IgD-negative memory B cell (primary cell): ENCODE results near the gene SGK1. TPM values are rescaled to one million over a fixed set of nuclear protein-coding genes. Genes with fewer than 3 reads are reported as not detected.
"Not testable (repeated sequence)": the region's sequence is repeated elsewhere in the genome, so short reads cannot be mapped to it uniquely, and the experiment has no call there.

ENCODE experiments used
- H3K27ac Mint-ChIP-seq, 3 donors: one replicate each; pipeline ENCODE4 v1.8.0; 2020 to 2022; ENCODE audit warnings: mild to moderate bottlenecking in 3 of 3, mixed read lengths in 3 of 3, moderate library complexity in 1 of 3
- H3K27me3 Mint-ChIP-seq: one replicate; pipeline ENCODE4 v1.8.0; 2021; ENCODE audit warnings: mixed read lengths
- H3K36me3 Mint-ChIP-seq: one replicate; pipeline ENCODE4 v1.8.0; 2020; ENCODE audit warnings: mild to moderate bottlenecking, mixed read lengths
- H3K4me1 Mint-ChIP-seq, 3 donors: one replicate each; pipeline ENCODE4 v1.8.0; 2020 to 2022; ENCODE audit warnings: mixed read lengths in 3 of 3, mild to moderate bottlenecking in 1 of 3
- H3K4me3 Mint-ChIP-seq, 4 donors: one replicate each; pipeline ENCODE4 v1.8.0; 2020 to 2022; ENCODE audit warnings: mild to moderate bottlenecking in 4 of 4, mixed read lengths in 4 of 4, moderate library complexity in 3 of 4
- H3K9me3 Mint-ChIP-seq, 3 donors: one replicate each; pipeline ENCODE4 v1.8.0; 2020 to 2021; ENCODE audit warnings: mixed read lengths in 3 of 3, mild to moderate bottlenecking in 1 of 3
- polyA plus RNA-seq: library from polyadenylated mRNA; unstranded; fragments of 300-500 nt; fragmentation: Illumina TruSeq; gene quantifications from one replicate; pipeline ENCODE4 v1.2.3, GENCODE V29; 2021

SGK1 gene
- polyA plus RNA-seq, 1 donor from 2014 or later = 4.7 TPM

GRCh38 chr6:134217105-134217797, 100.7 kb downstream of the SGK1 start:
- Mint-ChIP-seq H3K27ac (peak overlapping the region in 1 of 3 donors; percentile 7), H3K27me3 (no peaks in the 10 kb centered on the region), H3K4me3 (peak overlapping the region in 1 of 4 donors; percentile 65), H3K9me3 (peaks cover 0 to 7% (median 0%) of the 10 kb centered on the region in 3 donors), H3K36me3 (peaks cover 4% of the 10 kb centered on the region), H3K4me1 (peaks cover 15 to 19% (median 19%) of the 10 kb centered on the region in 3 donors)

GRCh38 chr6:134216301-134217010, 101.5 kb downstream of the SGK1 start:
- peak overlapping the region in 2 of 4 donors; percentile 52 to 65 for H3K4me3 Mint-ChIP-seq
- H3K36me3 Mint-ChIP-seq = peaks cover 4% of the 10 kb centered on the region
- H3K4me1 Mint-ChIP-seq = peaks cover 15 to 21% (median 19%) of the 10 kb centered on the region in 3 donors
- peak overlapping the region; percentile 6 to 85 (median 15) for H3K27ac Mint-ChIP-seq
- H3K27me3 Mint-ChIP-seq = no peaks in the 10 kb centered on the region
- H3K9me3 Mint-ChIP-seq = peaks cover 0 to 7% (median 0%) of the 10 kb centered on the region in 3 donors

GRCh38 chr6:134213410-134213809, 104.5 kb downstream of the SGK1 start:
- not testable (repeated sequence) for H3K36me3 Mint-ChIP-seq, H3K9me3 Mint-ChIP-seq, H3K27ac Mint-ChIP-seq, H3K4me3 Mint-ChIP-seq, H3K27me3 Mint-ChIP-seq
- H3K4me1 Mint-ChIP-seq = peaks cover 20 to 28% (median 23%) of the 10 kb centered on the region in 3 donors

GRCh38 chr6:134211297-134211696, 106.6 kb downstream of the SGK1 start:
- Mint-ChIP-seq H3K9me3 (peaks cover 0 to 2% (median 0%) of the 10 kb centered on the region in 3 donors), H3K4me1 (peaks cover 11 to 14% (median 14%) of the 10 kb centered on the region in 3 donors), H3K36me3 (no peaks in the 10 kb centered on the region), H3K4me3 (peak overlapping the region in 1 of 4 donors; percentile 67), H3K27me3 (no peaks in the 10 kb centered on the region), H3K27ac (no peak overlapping the region)

- Mint-ChIP-seq H3K27ac (no peak overlapping the region), H3K4me3 (no peak overlapping the region), H3K27me3 (no peaks in the 10 kb centered on the region), H3K4me1 (peaks cover 5 to 9% (median 8%) of the 10 kb centered on the region in 3 donors), H3K36me3 (no peaks in the 10 kb centered on the region), H3K9me3 (peaks cover 3 to 10% (median 3%) of the 10 kb centered on the region in 3 donors)
These were observed 110.5 kb downstream of the SGK1 start for GRCh38 chr6:134207421-134207820.

- peaks cover 3 to 10% (median 3%) of the 10 kb centered on the region in 3 donors for H3K9me3 Mint-ChIP-seq
- no peak overlapping the region for H3K4me3 Mint-ChIP-seq
- H3K27me3 Mint-ChIP-seq = no peaks in the 10 kb centered on the region
- H3K27ac Mint-ChIP-seq = no peak overlapping the region
- H3K4me1 Mint-ChIP-seq = peaks cover 6 to 11% (median 7%) of the 10 kb centered on the region in 3 donors
- no peaks in the 10 kb centered on the region for H3K36me3 Mint-ChIP-seq
These were observed 112.5 kb downstream of the SGK1 start for GRCh38 chr6:134205366-134205765.

- not testable (repeated sequence) for H3K27ac Mint-ChIP-seq, H3K27me3 Mint-ChIP-seq, H3K9me3 Mint-ChIP-seq, H3K36me3 Mint-ChIP-seq
- Mint-ChIP-seq H3K4me3 (peak overlapping the region in 1 of 4 donors; percentile 32), H3K4me1 (peaks cover 7 to 14% (median 8%) of the 10 kb centered on the region in 3 donors)
These were observed 113.2 kb downstream of the SGK1 start for GRCh38 chr6:134204759-134205158.

- peaks cover 3 to 7% (median 3%) of the 10 kb centered on the region in 3 donors for H3K9me3 Mint-ChIP-seq
- peaks cover 9 to 19% (median 13%) of the 10 kb centered on the region in 3 donors for H3K4me1 Mint-ChIP-seq
- H3K4me3 Mint-ChIP-seq = no peak overlapping the region
- H3K27ac Mint-ChIP-seq = no peak overlapping the region
- no peaks in the 10 kb centered on the region for H3K27me3 Mint-ChIP-seq
- no peaks in the 10 kb centered on the region for H3K36me3 Mint-ChIP-seq
These were observed 113.9 kb downstream of the SGK1 start for GRCh38 chr6:134204031-134204430.

GRCh38 chr6:134201716-134202115, 116.2 kb downstream of the SGK1 start:
- H3K27ac Mint-ChIP-seq = no peak overlapping the region

GRCh38 chr6:134199848-134200606, 117.9 kb downstream of the SGK1 start:
- H3K27me3 Mint-ChIP-seq = no peaks in the 10 kb centered on the region
- H3K4me1 Mint-ChIP-seq = peaks cover 19 to 24% (median 22%) of the 10 kb centered on the region in 3 donors
- no peaks in the 10 kb centered on the region for H3K36me3 Mint-ChIP-seq
- peak overlapping the region in 1 of 3 donors; percentile 43 for H3K27ac Mint-ChIP-seq
- H3K4me3 Mint-ChIP-seq = peak overlapping the region in 2 of 4 donors; percentile 41 to 47
- H3K9me3 Mint-ChIP-seq = peaks cover 3 to 7% (median 4%) of the 10 kb centered on the region in 3 donors

More at GRCh38 chr6:134201716-134202115, 116.2 kb downstream of the SGK1 start:
- H3K4me3 Mint-ChIP-seq = no peak overlapping the region
- peaks cover 3 to 7% (median 4%) of the 10 kb centered on the region in 3 donors for H3K9me3 Mint-ChIP-seq
- H3K4me1 Mint-ChIP-seq = peaks cover 15 to 22% (median 18%) of the 10 kb centered on the region in 3 donors
- H3K27me3 Mint-ChIP-seq = no peaks in the 10 kb centered on the region
- H3K36me3 Mint-ChIP-seq = no peaks in the 10 kb centered on the region

GRCh38 chr6:134198093-134198492, 119.8 kb downstream of the SGK1 start:
- H3K27me3 Mint-ChIP-seq = no peaks in the 10 kb centered on the region
- no peak overlapping the region for H3K27ac Mint-ChIP-seq
- peaks cover 19 to 26% (median 19%) of the 10 kb centered on the region in 3 donors for H3K4me1 Mint-ChIP-seq
- no peak overlapping the region for H3K4me3 Mint-ChIP-seq
- H3K36me3 Mint-ChIP-seq = no peaks in the 10 kb centered on the region
- peaks cover 0 to 2% (median 0%) of the 10 kb centered on the region in 3 donors for H3K9me3 Mint-ChIP-seq

GRCh38 chr6:134197685-134198084, 120.2 kb downstream of the SGK1 start:
- H3K27me3 Mint-ChIP-seq, H3K9me3 Mint-ChIP-seq, H3K36me3 Mint-ChIP-seq, H3K4me3 Mint-ChIP-seq, H3K27ac Mint-ChIP-seq: not testable (repeated sequence)
- peaks cover 19 to 26% (median 19%) of the 10 kb centered on the region in 3 donors for H3K4me1 Mint-ChIP-seq

- Mint-ChIP-seq H3K4me1 (peaks cover 18 to 26% (median 19%) of the 10 kb centered on the region in 3 donors), H3K27ac (peak overlapping the region in 2 of 3 donors; percentile 57 to 84), H3K4me3 (peak overlapping the region in 1 of 4 donors; percentile 67), H3K27me3 (no peaks in the 10 kb centered on the region), H3K9me3 (peaks cover 0 to 2% (median 0%) of the 10 kb centered on the region in 3 donors), H3K36me3 (no peaks in the 10 kb centered on the region)
These were observed 121.2 kb downstream of the SGK1 start for GRCh38 chr6:134196568-134197193.

GRCh38 chr6:134195985-134196384, 121.9 kb downstream of the SGK1 start:
- Mint-ChIP-seq H3K27ac (no peak overlapping the region), H3K27me3 (no peaks in the 10 kb centered on the region), H3K36me3 (no peaks in the 10 kb centered on the region), H3K4me1 (peaks cover 18 to 30% (median 23%) of the 10 kb centered on the region in 3 donors), H3K4me3 (no peak overlapping the region), H3K9me3 (peaks cover 0 to 2% (median 0%) of the 10 kb centered on the region in 3 donors)
